NCI-H748 (cell line): ENCODE results near the gene TBL1X.
"Not testable (repeated sequence)": the region's sequence is repeated elsewhere in the genome, so short reads cannot be mapped to it uniquely, and the experiment has no call there.

Source experiments
- DNase-seq: peaks from one replicate; lab custom pipeline; 2025; ENCODE audit not compliant: unreplicated experiment; lab: John Stamatoyannopoulos, UW

The TBL1X gene

DNA sequence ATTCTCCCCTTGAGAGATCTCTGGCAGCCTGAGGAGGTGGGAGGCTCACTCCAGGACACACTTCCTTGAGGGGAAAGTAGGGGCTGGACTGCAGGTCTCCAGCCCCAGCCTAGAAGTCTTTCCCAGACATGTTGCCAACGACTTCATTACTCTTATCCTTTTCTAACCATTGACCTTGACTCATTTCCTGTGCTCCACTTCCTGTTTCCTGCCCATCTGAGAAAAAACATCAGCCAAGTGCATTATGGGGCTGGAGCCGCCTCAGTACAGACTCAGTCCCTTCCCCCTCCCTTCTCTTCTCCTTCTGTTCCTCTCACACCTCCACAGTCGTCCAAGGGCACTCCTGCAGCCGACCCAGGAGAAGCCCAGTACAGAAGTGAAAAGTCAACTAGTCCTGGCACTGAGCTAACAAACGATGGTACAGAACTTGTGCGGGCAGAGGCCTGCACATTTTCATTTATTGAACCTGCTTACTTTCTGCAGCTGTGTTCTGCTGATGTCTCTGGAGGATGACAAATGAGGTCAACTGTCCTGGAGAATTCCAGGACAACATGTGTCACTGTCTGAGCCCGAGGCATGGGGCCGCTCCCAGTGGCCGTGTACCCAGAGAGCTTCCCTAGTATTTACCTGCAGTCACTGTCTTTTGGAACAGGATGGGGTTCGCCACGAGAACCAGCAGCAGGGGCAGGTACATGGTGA is 280.7 kb downstream of the TBL1X start:
- DNase-seq = no peak

DNA sequence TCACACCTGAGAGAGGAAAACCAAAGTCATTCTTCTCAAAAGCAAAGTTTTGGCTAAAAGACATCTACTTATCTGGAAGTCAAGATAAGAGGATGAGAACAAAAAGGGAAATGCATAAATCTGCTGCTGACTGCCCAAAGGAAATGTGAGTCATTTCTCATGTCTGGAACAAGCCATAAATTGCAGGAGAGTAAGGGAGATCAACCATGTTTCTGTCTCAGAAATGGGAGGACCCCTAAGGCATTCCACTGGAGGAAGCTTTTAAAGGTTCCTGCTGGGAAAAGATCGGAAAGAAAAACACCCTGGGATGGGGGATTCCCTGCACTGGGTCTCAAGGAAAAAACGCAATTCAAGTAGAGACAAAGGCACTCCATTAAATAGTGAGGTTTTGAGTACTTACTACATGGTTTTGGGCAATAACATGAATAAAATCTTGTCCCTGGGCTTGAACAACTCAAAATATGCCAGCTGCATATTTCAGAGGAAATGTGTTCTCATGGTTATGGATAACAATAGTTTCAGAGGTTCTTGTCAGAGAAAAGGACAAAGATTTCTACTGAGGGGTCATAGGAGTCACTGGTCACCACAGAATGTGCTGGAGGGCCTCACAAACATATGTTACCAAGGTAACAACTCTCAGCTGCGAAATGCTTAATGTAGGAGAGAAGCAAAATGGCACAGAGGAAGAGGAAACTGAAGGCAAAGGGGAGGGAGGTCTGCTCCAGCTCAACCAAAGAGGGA is 281.5 kb downstream of the TBL1X start:
- DNase-seq = no peak

DNA sequence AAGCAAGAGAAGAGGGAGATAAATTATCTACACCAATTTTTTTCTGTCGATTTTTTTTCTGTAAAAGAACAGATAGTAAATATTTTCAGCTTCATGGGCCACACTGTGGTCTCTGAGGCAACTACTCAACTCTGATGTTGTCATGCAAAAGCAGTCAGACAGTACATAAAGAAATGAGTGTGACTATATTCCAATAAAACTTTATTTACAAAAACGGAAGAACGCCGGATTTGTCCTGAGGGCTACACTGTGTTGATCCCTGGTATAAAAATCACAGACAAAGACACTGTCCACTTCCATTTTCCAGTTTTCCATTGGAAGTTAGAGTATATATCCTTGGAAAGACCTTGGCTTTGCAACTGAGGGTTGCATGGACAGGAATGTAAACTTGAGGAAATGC is 282.8 kb downstream of the TBL1X start:
- DNase-seq = no peak

DNA sequence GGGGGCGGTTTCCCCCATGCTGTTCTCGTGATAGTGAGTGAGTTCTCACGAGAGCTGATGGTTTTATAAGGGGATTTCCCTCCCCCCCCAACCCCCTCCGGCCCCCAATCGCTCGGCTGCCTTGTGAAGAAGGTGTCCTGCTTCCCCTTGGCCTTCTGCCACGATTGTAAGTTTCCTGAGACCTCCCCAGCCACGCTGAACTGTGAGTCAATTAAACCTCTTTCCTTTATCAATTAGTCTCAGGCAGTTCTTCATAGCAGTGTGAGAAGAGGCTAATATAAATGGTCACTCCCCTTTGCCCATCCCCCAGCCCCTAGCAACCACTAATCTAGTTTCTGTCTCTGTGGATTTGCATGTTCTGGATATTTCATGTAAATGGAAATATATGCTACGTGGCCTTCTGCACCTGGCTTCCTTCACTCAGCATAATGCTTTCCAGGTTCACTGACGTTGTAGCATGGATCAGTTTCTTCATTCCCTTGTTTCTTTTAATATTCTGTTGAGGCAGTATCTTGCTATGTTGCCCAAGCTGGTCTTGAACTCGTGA is 284.4 kb downstream of the TBL1X start:
- DNase-seq = no peak

DNA sequence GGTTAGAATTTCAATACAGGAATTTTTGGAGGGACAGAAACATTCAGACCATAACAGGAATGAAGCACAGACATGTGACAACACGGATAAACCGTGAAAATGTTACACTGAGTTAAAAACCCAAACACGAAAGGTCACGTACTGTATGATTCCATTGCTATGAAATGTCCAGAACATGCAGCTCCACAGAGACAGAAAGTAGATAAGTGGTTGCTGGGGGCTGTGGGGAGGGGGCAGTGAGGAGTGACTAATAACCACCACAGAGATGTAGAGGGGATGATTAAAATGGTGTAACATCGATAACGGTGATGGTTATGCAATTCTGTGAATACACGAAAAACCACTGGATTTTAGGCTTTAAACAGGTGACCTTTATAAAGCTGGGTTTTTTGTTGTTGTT is 292.5 kb downstream of the TBL1X start:
- DNase-seq = no peak

DNA sequence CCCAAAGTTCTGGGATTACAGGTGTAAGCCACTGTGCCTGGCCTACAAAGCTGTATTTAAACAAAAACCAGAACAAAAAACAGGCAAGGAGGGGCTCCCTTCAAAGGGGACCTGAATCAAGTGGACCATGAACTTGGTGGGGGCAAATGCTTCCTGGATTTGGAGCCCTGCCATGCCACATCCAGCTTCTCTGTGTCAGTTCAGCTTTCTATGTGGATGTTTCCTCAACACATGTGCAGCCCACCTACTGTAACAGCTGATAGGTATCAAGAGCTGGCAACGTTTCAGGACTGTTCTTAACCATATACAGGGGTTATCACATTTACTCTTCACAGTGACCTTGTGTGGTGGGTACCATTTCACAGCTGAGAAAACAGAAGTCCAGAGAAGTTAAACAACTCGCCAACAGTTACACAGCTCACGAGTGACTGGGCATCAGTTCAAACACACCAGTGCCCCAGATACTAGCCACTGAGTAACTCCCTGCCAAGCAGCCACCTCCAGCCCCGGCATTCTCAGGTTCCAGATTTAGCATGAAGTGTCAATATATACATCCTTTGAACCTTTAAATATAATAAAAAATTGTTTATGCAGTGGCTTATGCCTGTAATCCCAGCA is 293.3 kb downstream of the TBL1X start:
- no peak for DNase-seq

DNA sequence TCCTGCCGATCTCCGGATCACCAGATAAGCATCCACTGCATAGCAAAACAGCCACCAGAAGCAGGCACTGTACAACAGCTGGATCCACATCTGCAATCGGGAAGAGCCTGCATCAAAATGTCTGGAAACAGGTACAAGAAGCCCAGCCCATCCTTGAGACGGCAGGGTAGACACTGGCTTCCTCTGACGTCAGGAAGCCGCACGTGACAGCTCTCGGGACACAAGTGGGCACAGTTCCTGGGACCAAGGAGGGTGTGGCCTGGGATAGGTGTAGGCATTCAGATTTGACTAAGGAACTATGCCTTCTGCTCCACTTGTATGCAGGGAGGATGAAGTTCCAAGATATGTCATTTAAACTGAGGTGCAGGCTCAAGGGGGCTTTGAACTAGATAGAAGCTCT is 294.5 kb downstream of the TBL1X start:
- no peak for DNase-seq

DNA sequence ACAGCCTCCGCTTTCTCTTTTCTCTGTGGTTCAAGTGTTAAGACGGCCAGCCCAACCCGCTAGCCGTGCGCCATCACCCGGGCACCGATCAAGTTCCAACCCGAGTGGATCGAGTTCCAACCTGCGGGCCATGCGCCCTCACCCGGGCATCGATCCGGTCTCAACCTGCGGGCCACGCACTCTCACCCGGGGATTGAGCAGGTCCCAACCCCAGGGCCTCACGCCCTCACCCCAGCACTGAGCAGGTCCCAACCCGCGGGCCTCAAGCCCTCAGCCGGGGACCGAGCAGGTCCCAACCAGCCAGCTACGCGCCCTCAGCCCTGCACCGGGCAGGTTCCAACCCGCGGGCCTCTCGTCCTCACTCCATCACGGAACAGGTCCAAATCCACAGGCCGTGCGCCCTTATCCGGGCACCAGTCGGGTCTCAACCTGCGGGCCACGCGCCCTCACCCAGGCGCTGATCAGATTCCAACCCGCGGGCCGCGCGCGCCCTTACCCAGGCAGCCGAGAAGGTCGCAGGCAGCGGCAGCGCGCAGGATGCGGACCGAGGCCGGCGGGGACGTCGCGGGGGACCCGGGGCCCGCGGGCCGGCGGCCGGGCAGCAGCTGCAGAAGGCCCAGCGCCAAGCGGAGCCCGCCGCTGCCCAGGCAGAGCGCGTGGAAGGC is 300.3 kb downstream of the TBL1X start:
- DNase-seq = no peak

DNA sequence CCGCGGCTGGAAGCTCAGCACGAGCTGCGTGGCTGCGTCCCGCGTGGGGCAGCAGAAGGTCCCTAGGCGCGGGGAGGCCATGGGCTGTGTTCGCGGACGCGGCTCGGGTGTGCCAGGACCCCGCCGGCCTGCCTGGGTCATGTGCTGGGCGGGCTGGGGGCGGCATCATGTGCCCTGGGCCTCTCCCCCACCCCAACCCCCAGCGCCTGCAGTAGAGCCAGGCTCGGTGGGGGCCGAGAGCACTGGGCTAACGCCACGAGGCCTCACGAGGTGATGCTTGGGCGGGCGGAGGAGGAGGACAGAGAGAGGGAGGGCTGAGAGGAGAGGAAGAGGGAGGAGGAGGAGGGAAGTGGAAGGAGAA is 300.9 kb downstream of the TBL1X start, which contains the start of gene GPR143:
TSS of gene GPR143 (minus strand) at position 111 of the 361 bp plus-strand sequence. CDS start at position 81, 30 bp downstream.
- no peak for DNase-seq

DNA sequence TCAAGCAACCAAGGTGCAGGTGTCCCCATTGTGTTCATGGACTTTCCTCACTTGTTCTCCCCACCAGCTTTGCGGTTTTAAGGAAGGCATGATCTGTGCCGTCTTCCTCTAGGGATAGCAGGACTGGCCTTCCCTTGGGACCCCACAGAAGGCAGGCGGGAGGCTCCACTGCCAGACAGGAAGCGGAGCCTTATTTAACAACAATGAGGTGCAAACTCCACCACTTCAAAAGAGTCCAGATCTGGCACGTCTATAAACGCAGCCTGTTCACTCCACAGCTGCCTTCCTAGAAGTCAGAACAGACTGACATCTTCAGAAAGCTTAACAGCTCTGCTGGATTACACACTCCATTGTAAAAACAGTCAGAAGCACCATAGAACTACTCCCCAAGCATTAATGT is 302.5 kb downstream of the TBL1X start:
- DNase-seq = no peak

DNA sequence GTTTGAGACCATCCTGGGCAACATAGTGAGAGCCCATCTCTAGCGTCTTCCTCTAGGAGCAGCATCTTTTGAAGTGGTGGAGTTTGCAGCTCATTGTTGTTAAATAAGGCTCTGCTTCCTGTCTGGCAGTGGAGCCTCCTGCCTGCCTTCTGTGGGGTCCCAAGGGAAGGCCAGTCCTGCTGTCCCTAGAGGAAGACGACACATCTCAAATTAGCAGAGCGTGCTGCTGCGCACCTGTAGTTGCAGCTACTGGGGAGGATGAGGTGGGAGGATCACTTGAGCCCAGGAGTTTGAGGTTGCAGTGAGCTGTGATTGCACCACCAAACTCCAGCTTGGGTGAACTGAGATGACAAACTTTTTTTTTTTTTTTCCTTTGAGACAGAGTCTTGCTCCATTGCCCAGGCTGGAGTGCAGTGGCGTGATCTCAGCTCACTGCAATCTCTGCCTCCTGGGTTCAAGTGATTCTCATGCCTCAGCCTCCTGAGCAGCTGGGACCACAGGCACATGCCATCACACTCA is 303.5 kb downstream of the TBL1X start:
- not testable (repeated sequence) for DNase-seq

DNA sequence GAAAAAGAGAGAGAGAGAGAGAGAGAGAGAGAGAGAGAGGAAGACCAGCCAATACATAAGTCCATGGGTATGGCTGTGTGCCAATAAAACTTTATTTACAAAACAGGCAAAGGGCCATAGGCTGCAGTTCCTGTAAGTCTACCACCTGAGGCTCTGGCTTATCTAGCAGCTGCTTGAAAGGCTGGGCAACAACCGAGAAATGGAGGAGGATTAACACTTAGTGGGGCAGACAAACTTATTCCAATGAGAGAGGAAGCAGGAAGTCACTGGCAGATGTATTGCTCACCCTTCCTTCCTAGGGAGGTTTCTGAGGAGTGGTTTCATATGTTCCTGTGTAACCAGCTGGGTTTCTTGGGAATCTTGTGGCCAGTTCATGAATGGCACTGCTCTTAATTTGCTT is 305.5 kb downstream of the TBL1X start:
- DNase-seq = no peak

DNA sequence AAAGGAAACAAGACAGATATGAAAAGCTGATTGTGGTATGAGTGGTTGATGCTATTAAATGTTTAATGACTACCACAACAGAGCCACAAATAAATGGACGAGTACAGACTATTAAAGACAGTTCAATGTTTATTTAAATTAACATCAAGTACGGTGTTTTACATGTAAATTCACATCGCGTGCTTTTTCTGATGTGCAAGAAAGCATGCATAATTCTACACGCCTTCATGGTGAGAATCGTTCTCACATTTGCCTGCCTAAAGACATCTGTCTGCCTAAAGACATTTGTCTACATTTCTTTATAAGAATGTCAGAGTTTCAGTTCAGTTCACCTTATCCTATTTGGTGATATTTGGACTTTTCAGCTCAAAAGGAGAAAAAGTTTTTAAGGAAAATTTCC is 308.1 kb downstream of the TBL1X start:
- DNase-seq = no peak

DNA sequence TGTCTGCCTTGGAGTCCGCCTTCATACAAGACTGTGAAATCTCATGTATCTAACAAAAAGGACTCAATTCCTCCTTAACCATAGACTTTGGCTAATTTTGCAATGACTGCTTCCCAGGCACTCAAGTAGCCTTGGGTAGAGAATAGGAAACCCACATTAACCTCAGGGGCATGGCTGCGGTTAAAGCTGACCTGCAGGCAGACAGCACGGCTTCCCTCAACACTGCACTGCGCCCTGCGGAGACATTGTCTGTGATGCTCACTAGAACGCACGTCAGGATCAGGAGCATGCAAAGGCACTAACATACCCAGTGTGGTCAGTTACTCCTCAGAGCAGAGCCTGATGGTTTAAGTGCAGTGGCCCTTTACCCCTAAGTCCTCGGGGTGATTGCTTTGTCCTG is 311.1 kb downstream of the TBL1X start:
- no peak for DNase-seq

DNA sequence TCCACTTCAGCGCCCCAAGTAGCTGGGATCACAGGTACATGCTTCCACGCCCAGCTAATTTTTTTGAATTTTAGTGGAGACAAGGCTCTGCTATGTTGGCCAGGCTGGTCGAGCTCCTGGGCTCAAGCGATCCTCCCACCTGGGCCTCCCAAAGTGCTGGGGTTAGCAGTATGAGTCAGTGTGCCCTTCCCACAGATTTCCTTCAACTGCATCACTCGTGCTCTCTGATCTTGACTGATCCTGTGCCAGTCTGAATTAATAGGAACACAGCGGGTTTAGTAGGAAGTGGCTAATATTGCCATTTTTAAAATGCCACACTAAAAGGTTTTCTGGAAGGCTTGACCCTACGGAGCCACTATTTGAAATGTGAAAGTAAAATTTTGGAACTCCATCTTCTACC is 317.1 kb downstream of the TBL1X start:
- no peak for DNase-seq

DNA sequence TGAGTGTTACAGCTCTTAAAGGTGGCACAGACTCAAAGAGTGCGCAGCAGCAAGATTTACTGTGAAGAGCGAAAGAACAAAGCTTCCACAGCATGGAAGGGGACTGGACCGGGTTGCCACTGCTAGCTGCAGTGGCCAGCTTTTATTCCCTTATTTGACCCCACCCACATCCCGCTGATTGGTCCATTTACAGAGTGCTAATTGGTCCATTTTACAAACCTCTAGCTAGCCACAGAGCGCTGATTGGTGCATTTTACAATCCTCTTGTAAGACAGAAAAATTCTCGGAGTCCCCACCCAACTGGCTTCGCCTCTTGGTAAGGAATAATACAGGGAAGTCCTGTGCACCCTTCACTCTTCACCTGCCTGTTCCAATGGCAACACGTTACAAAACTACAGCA is 319.5 kb downstream of the TBL1X start:
- DNase-seq = peak; percentile 4

DNA sequence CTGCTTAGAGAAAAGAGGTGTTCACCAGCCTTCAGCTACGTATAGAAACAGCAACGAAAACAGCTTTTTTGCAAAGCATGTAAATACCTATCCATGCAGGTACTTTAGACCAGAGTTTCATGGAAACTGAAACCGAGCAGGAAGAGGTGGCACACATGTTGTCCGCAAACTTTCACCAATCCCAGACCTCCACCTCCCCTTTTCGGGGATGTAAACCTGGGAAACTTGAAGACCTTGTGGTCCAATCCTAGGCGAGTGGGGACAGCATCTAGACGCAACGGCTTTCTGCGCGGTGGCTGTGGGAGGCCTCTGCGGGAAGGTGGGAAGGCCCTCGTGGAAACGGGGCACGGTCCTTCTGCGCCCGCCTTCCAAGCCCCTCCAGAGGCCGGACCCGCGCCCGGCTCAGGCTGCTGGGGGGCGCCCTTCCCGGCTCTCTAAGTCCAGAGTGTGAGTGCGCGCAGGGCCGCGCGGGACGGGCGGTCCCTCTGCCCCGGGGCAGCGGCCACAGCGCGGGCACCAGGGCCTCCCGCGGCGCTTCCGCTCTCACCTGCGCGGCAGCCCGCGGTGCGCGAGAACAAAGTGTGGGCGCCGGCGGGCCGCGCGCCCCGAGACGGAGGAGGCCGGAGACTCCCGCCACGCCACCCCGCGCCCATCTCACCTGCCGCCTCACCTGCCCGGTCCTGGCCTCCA is 320.5 kb downstream of the TBL1X start:
- DNase-seq = peak; percentile 47

DNA sequence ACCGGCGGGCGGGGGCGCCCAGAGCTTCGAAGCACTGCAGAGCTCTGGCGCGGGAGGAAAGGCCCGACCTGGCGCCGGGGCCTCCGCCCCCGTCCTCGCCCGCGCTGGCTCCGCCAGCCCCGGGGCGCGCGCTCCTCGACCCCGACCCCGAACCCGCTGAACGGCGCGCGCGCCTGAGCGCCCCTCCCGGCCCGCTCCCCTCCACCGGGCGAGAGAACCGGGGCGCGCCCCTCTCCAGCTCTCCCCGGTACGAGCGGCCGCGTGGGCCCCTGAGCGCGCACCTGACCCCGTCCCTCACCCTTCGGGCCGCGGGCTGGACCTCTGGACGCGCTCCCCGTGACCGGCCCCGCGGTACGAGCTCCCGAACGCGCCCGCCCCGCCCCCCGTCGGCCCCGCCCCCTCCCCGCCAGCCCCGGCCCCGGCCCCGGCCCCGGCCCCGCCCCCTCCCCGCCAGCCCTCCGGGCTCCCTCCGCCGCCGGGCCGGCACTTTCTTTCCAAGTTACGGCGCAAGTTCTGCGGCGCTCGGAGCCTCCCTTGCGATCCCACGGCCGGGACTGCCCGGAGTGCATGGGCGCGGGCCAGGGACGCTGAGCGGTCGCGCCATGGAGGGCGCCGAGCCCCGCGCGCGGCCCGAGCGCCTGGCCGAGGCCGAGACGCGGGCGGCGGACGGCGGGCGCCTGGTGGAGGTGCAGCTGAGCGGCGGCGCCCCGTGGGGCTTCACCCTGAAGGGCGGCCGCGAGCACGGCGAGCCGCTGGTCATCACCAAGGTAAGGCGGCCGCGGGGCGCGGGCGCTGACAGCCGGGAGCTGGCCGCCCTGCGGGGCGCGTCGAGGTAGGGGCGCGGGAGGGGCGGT is 321.3 kb downstream of the TBL1X start, which contains the start of gene SHROOM2:
TSS of gene SHROOM2 (plus strand) at position 486 of the 854 bp plus-strand sequence. CDS start at position 603, 117 bp downstream.
- DNase-seq = peak; percentile 54

DNA sequence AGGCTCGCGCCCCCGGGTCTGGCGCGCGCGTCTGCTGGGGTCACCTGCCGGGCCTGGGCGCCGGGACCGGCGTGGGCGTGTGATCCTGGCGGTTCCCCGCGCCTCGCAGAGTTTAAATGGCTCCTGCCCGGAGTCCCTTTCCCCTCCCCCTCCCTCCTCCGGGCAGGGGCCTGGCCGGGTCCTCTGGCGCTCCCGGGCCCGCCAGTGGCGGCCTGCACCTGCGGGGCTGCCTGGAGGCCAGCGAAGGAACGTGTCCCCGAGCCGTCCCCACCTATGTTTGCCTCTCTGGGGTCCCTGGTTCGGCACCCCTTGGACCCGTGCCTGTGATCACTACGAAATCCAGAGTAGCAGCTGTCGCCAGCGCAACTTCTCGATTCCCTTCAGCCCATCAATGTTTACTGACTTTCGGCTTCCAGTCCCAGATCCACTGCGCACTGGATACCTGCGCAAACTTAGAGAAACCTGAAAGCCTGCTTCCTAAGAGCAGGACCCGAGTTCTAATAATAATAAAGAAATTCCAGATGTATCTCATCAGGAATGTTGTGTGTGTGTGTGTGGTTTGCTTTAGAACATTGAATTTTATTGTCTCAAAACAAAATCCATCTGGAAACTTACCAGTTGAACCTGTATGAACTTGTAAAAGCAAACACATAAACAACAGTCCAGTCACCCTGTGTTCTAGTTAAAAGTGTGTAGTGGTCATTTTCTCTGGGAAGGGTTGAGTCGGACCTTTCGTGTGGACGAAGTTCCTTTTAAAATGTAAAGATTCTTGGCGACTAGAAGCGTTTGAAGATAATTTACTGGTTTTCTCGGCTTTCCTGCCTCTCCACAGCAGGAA is 322.2 kb downstream of the TBL1X start:
- DNase-seq = peak; percentile 54
